IPS DF 6.9 (cell line): ENCODE results near the gene E2F2.
A peak's percentile ranks its signal among the peaks of the same experiment; 100 is the strongest.

Experiments used
- DNase-seq: peaks from one replicate; pipeline ENCODE4 v3.0.0-alpha.2; 2013; ENCODE audit warnings: low read depth, low spot score
- H3K27ac ChIP-seq: one replicate; pipeline ENCODE4 v1.5.1; 2013; ENCODE audit warnings: low read length, control low read depth
- H3K27me3 ChIP-seq: 2 replicates; pipeline ENCODE4 v1.6.1; 2013; ENCODE audit warnings: mild to moderate bottlenecking, low read length; ENCODE audit not compliant: control insufficient read depth, insufficient read depth
- H3K36me3 ChIP-seq: 2 replicates; pipeline ENCODE4 v1.6.1; 2013; ENCODE audit warnings: low read length; ENCODE audit not compliant: control insufficient read depth, insufficient read depth
- H3K4me1 ChIP-seq: 2 replicates; pipeline ENCODE4 v1.6.1; 2013; ENCODE audit warnings: low read length; ENCODE audit not compliant: control insufficient read depth, insufficient read depth
- H3K4me3 ChIP-seq: 2 replicates; pipeline ENCODE4 v1.5.1; 2013; ENCODE audit warnings: mild to moderate bottlenecking, low read length
- H3K9me3 ChIP-seq: 2 replicates; pipeline ENCODE4 v1.6.1; 2013; ENCODE audit warnings: low read length, inconsistent platforms; ENCODE audit not compliant: control insufficient read depth, insufficient read depth
- WGBS: extraction: QIAGEN DNeasy Blood & Tissue Kit; methylation state at CpG from one replicate; pipeline ENCODE4 v1.1.7; 2013; ENCODE audit warnings: mixed read lengths, missing lambda C conversion rate; ENCODE audit not compliant: insufficient read length, insufficient coverage; 5-methylcytosine and 5-hydroxymethylcytosine counted together

E2F2 gene

GRCh38 chr1:23530747-23531561 is at the start of gene E2F2:
Gene E2F2 (minus strand): TSS chr1:23531233. CDS start chr1:23530793, 440 bp downstream.
- no peak for DNase-seq
- Histone ChIP-seq H3K27ac (no peak within 1 kb of the TSS), H3K27me3 (peaks cover 5% of the 10 kb centered on the region; the same call in 1 of the 2 replicates), H3K9me3 (no peaks in the 10 kb centered on the region), H3K4me3 (peak within 1 kb of the TSS; percentile 52; the same call in 1 of the 2 replicates), H3K4me1 (peaks cover 4% of the 10 kb centered on the region; the same call in 1 of the 2 replicates), H3K36me3 (no peaks in the 10 kb centered on the region)
- WGBS: no CpG with 5 or more reads among the region's 85 CpGs

- Histone ChIP-seq H3K27me3 (no peaks in the 10 kb centered on the region), H3K36me3 (no peaks in the 10 kb centered on the region), H3K9me3 (no peaks in the 10 kb centered on the region), H3K4me3 (no peak overlapping the region), H3K27ac (no peak overlapping the region), H3K4me1 (peaks cover 2% of the 10 kb centered on the region; the same call in 1 of the 2 replicates)
- DNase-seq: no peak
- no CpG with 5 or more reads among the region's 6 CpGs for WGBS
Observed at GRCh38 chr1:23578997-23579363, 47.9 kb upstream of the E2F2 start.

GRCh38 chr1:23578311-23578996 is 47.4 kb upstream of the E2F2 start:
- DNase-seq: no peak
- Histone ChIP-seq H3K4me1 (peaks cover 2% of the 10 kb centered on the region; the same call in 1 of the 2 replicates), H3K36me3 (no peaks in the 10 kb centered on the region), H3K4me3 (no peak overlapping the region), H3K27ac (no peak overlapping the region), H3K9me3 (no peaks in the 10 kb centered on the region), H3K27me3 (no peaks in the 10 kb centered on the region)
- no CpG with 5 or more reads among the region's 4 CpGs for whole genome bisulfite sequencing

GRCh38 chr1:23577056-23578004 is 46.3 kb upstream of the E2F2 start:
- Histone ChIP-seq H3K4me1 (peaks cover 2% of the 10 kb centered on the region; the same call in 1 of the 2 replicates), H3K36me3 (no peaks in the 10 kb centered on the region), H3K27me3 (no peaks in the 10 kb centered on the region), H3K4me3 (no peak overlapping the region), H3K27ac (no peak overlapping the region), H3K9me3 (no peaks in the 10 kb centered on the region)
- WGBS: no CpG with 5 or more reads among the region's 11 CpGs
- no peak for DNase-seq

- Histone ChIP-seq H3K9me3 (no peaks in the 10 kb centered on the region), H3K27ac (no peak overlapping the region), H3K27me3 (no peaks in the 10 kb centered on the region), H3K36me3 (no peaks in the 10 kb centered on the region), H3K4me3 (no peak overlapping the region), H3K4me1 (peaks cover 2% of the 10 kb centered on the region; the same call in 1 of the 2 replicates)
- no CpG with 5 or more reads among the region's 7 CpGs for WGBS
- DNase-seq: no peak
Observed at GRCh38 chr1:23576338-23577055, 45.5 kb upstream of the E2F2 start.

GRCh38 chr1:23575226-23575810 is 44.3 kb upstream of the E2F2 start:
- H3K9me3 ChIP-seq: no peaks in the 10 kb centered on the region
- H3K4me3 ChIP-seq: no peak overlapping the region
- no peak overlapping the region for H3K27ac ChIP-seq
- H3K36me3 ChIP-seq: no peaks in the 10 kb centered on the region
- WGBS: no CpG with 5 or more reads among the region's 5 CpGs
- no peaks in the 10 kb centered on the region for H3K27me3 ChIP-seq
- DNase-seq: no peak
- peaks cover 2% of the 10 kb centered on the region; the same call in 1 of the 2 replicates for H3K4me1 ChIP-seq

- H3K36me3 ChIP-seq: no peaks in the 10 kb centered on the region
- H3K27ac ChIP-seq: no peak overlapping the region
- peaks cover 2% of the 10 kb centered on the region; the same call in 1 of the 2 replicates for H3K4me1 ChIP-seq
- H3K4me3 ChIP-seq: no peak overlapping the region
- H3K9me3 ChIP-seq: no peaks in the 10 kb centered on the region
- no peaks in the 10 kb centered on the region for H3K27me3 ChIP-seq
- DNase-seq: no peak
- WGBS: no CpG with 5 or more reads among the region's 2 CpGs
Observed at GRCh38 chr1:23574265-23574754, 43.3 kb upstream of the E2F2 start.

GRCh38 chr1:23573574-23574182 is 42.6 kb upstream of the E2F2 start:
- peaks cover 4% of the 10 kb centered on the region; the same call in 1 of the 2 replicates for H3K4me1 ChIP-seq
- H3K4me3 ChIP-seq: no peak overlapping the region
- no peak for DNase-seq
- H3K9me3 ChIP-seq: no peaks in the 10 kb centered on the region
- whole genome bisulfite sequencing: no CpG with 5 or more reads among the region's 4 CpGs
- H3K36me3 ChIP-seq: no peaks in the 10 kb centered on the region
- no peaks in the 10 kb centered on the region for H3K27me3 ChIP-seq
- H3K27ac ChIP-seq: no peak overlapping the region

GRCh38 chr1:23571465-23571864 is 40.4 kb upstream of the E2F2 start:
- Histone ChIP-seq H3K27ac (no peak overlapping the region), H3K36me3 (no peaks in the 10 kb centered on the region), H3K4me1 (peaks cover 4% of the 10 kb centered on the region; the same call in 1 of the 2 replicates), H3K9me3 (no peaks in the 10 kb centered on the region), H3K4me3 (no peak overlapping the region), H3K27me3 (no peaks in the 10 kb centered on the region)
- no peak for DNase-seq
- WGBS: no CpG with 5 or more reads among the region's 3 CpGs
